Fibroblast of lung (primary cell): Measurements from ENCODE around the gene MROH2A. TPM values are rescaled to one million over a fixed set of nuclear protein-coding genes. Genes with fewer than 3 reads are reported as not detected.

Source experiments
- DNase-seq, 2 donors: peaks; one replicate each; pipeline versions ENCODE4 v3.0.0 to v3.0.0-alpha.2; 2010; ENCODE audit warnings: low read depth in 2 of 2
- H2AFZ ChIP-seq: 2 replicates; pipeline ENCODE4 v1.5.1; 2012; ENCODE audit warnings: low read length, control low read depth, inconsistent platforms
- H3K27ac ChIP-seq: 2 replicates; pipeline ENCODE4 v1.5.1; 2011; ENCODE audit warnings: low read length, control low read depth; ENCODE audit not compliant: insufficient read depth
- H3K27me3 ChIP-seq: 2 replicates; pipeline ENCODE4 v1.5.1; 2011; ENCODE audit warnings: mild to moderate bottlenecking, low read length; ENCODE audit not compliant: control insufficient read depth, insufficient read depth
- H3K36me3 ChIP-seq: 2 replicates; pipeline ENCODE4 v1.5.1; 2011; ENCODE audit warnings: low read length; ENCODE audit not compliant: control insufficient read depth, insufficient read depth
- H3K4me1 ChIP-seq: 2 replicates; pipeline ENCODE4 v1.5.1; 2011; ENCODE audit warnings: low read length; ENCODE audit not compliant: control insufficient read depth, insufficient read depth; ENCODE audit errors: extremely low read depth
- H3K4me2 ChIP-seq: 2 replicates; pipeline ENCODE4 v1.5.1; 2011; ENCODE audit warnings: low read length, control low read depth; ENCODE audit not compliant: insufficient read depth; ENCODE audit errors: extremely low read depth
- H3K4me3 ChIP-seq, 4 experiments: fragments of 200-600 bp in 1 of 4; sonication (generic) in 1 of 4; replicated peaks in 1 of 4; 2 replicates each; pipeline ENCODE4 v1.5.1; 2011 to 2016; ENCODE audit warnings: low read length in 4 of 4, low read depth in 3 of 4, mild to moderate bottlenecking in 3 of 4, control low read depth in 2 of 4, inconsistent platforms in 1 of 4, mixed read lengths in 1 of 4; ENCODE audit not compliant: insufficient read depth in 1 of 4; ENCODE audit errors: control extremely low read depth in 1 of 4
- H3K79me2 ChIP-seq: 2 replicates; pipeline ENCODE4 v1.5.1; 2012; ENCODE audit warnings: mild to moderate bottlenecking, low read length, inconsistent platforms; ENCODE audit not compliant: control insufficient read depth, insufficient read depth
- H3K9ac ChIP-seq: 2 replicates; pipeline ENCODE4 v1.5.1; 2011; ENCODE audit warnings: mild to moderate bottlenecking, low read length, control low read depth; ENCODE audit not compliant: insufficient read depth
- H3K9me3 ChIP-seq: 2 replicates; pipeline ENCODE4 v1.5.1; 2012; ENCODE audit warnings: low read depth, low read length; ENCODE audit not compliant: control insufficient read depth, insufficient read depth
- H4K20me1 ChIP-seq: 2 replicates; pipeline ENCODE4 v1.5.1; 2011; ENCODE audit warnings: low read length; ENCODE audit not compliant: control insufficient read depth, insufficient read depth; ENCODE audit errors: extremely low read depth
- EZH2 ChIP-seq: IDR thresholded peaks from 2 replicates; pipeline ENCODE4 v1.5.1; 2012; ENCODE audit warnings: low read length, control low read depth, mild to moderate bottlenecking; ENCODE audit errors: missing control alignments
- polyA plus RNA-seq, 2 donors: library from polyadenylated mRNA; depleted of rRNA in 1 of 2; stranded (reverse) in 1 of 2; unstranded in 1 of 2; fragments of >200 nt; gene quantifications; 2 replicates each; pipeline ENCODE4 v1.2.1, GENCODE V29; 2011 to 2012; ENCODE audit warnings: missing spikeins in 1 of 2
- total RNA-seq: library from RNA; depleted of rRNA; stranded (reverse); fragments of >200 nt; gene quantifications from 2 replicates; pipeline ENCODE4 v1.2.1, GENCODE V29; 2014
- TF ChIP-seq, protein P1 (sequence below), 2 donors: IDR thresholded peaks in 1 of 2; conservative IDR thresholded peaks in 1 of 2; 1 replicate in 1 of 2; 2 replicates in 1 of 2; pipeline ENCODE4 v1.5.1; 2011 to 2012; ENCODE audit warnings: low read length in 2 of 2, control low read depth in 1 of 2, inconsistent platforms in 1 of 2, low read depth in 1 of 2, mild to moderate bottlenecking in 1 of 2

The MROH2A gene
- total and polyA plus RNA-seq, 2 donors (not counting 1 experiment from before 2014, with no cell fraction given) = not detected

- TF ChIP-seq, protein P1, sequence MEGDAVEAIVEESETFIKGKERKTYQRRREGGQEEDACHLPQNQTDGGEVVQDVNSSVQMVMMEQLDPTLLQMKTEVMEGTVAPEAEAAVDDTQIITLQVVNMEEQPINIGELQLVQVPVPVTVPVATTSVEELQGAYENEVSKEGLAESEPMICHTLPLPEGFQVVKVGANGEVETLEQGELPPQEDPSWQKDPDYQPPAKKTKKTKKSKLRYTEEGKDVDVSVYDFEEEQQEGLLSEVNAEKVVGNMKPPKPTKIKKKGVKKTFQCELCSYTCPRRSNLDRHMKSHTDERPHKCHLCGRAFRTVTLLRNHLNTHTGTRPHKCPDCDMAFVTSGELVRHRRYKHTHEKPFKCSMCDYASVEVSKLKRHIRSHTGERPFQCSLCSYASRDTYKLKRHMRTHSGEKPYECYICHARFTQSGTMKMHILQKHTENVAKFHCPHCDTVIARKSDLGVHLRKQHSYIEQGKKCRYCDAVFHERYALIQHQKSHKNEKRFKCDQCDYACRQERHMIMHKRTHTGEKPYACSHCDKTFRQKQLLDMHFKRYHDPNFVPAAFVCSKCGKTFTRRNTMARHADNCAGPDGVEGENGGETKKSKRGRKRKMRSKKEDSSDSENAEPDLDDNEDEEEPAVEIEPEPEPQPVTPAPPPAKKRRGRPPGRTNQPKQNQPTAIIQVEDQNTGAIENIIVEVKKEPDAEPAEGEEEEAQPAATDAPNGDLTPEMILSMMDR (conservative IDR thresholded peaks at IDR 0.05 in 1 of 2, IDR thresholded peaks at IDR 0.05 in 1 of 2; ENCODE audit: low read depth in 1 of 2, low read length in 2 of 2) = no peak
- TF ChIP-seq EZH2 = no peak
- no peak overlapping the region for H3K4me2 ChIP-seq
- no peak overlapping the region for H3K4me3 ChIP-seq
- no peaks in the 10 kb centered on the region for H3K36me3 ChIP-seq
- no peaks in the 10 kb centered on the region for H4K20me1 ChIP-seq
- DNase-seq = no peak
- H3K79me2 ChIP-seq = no peaks in the 10 kb centered on the region
- H3K27ac ChIP-seq = no peak overlapping the region
- H2AFZ ChIP-seq = no peak overlapping the region
- H3K9ac ChIP-seq = no peak overlapping the region
- H3K27me3 ChIP-seq = no peaks in the 10 kb centered on the region
- H3K4me1 ChIP-seq = no peaks in the 10 kb centered on the region
- H3K9me3 ChIP-seq = no peaks in the 10 kb centered on the region
Measured at GRCh38 chr2:233811087-233811486, 33.0 kb downstream of the MROH2A start.

DNA sequence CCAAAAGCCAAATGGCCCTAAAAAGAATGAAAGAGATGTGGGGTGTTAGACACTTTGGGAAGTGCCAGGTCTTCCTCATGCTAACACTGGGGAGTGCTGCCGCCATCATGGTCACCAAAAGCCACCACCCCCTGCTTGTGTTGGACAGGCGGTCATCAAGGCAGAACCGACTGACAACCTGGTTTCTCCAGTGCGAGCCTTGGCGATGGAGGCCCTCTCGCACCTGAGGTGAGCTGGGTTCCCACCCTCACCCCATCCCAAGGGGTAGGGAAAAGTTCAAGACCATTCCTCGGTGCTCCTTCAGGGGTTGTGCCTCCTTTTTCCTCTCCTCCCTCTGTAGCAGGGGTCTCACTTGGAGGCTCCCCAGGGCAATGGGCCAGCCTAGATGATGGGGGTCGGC lies 33.6 kb downstream of the MROH2A start:
- Histone ChIP-seq H4K20me1 (no peaks in the 10 kb centered on the region), H3K27me3 (no peaks in the 10 kb centered on the region), H3K36me3 (no peaks in the 10 kb centered on the region), H3K4me1 (no peaks in the 10 kb centered on the region), H3K79me2 (no peaks in the 10 kb centered on the region), H2AFZ (no peak overlapping the region), H3K4me3 (no peak overlapping the region), H3K9me3 (no peaks in the 10 kb centered on the region), H3K27ac (no peak overlapping the region), H3K9ac (no peak overlapping the region), H3K4me2 (no peak overlapping the region)
- no peak for DNase-seq
- TF ChIP-seq, protein P1 (conservative IDR thresholded peaks at IDR 0.05 in 1 of 2, IDR thresholded peaks at IDR 0.05 in 1 of 2; ENCODE audit: low read depth in 1 of 2, low read length in 2 of 2) = no peak
- TF ChIP-seq EZH2 = no peak

GRCh38 chr2:233813236-233814055 lies 35.3 kb downstream of the MROH2A start:
- Histone ChIP-seq H3K27me3 (no peaks in the 10 kb centered on the region), H3K79me2 (no peaks in the 10 kb centered on the region), H3K36me3 (no peaks in the 10 kb centered on the region), H3K9me3 (no peaks in the 10 kb centered on the region), H3K4me3 (no peak overlapping the region), H3K4me1 (no peaks in the 10 kb centered on the region), H3K27ac (no peak overlapping the region), H3K9ac (no peak overlapping the region), H4K20me1 (no peaks in the 10 kb centered on the region), H2AFZ (no peak overlapping the region), H3K4me2 (no peak overlapping the region)
- DNase-seq = no peak
- TF ChIP-seq, protein P1 (conservative IDR thresholded peaks at IDR 0.05 in 1 of 2, IDR thresholded peaks at IDR 0.05 in 1 of 2; ENCODE audit: low read depth in 1 of 2, low read length in 2 of 2) = no peak
- no peak for TF ChIP-seq EZH2
